GM23338 (cell line): ENCODE results near the gene MRPL1. TPM values are rescaled to one million over a fixed set of nuclear protein-coding genes. Genes with fewer than 3 reads are reported as not detected.

Experiments used
- ATAC-seq: fragments of 200-7000 bp; cut with Tn5 transposase; 3 replicates; pipeline ENCODE4 v1.9.1; 2020
- DNase-seq: peaks from one replicate; pipeline ENCODE4 v3.0.0-alpha.2; 2015; ENCODE audit warnings: low spot score
- H2AFZ ChIP-seq: fragments of 200-600 bp; sonication (generic); 2 replicates; pipeline ENCODE4 v1.8.0; 2016; ENCODE audit warnings: antibody characterized with exemption, mild to moderate bottlenecking, moderate library complexity
- H3F3A ChIP-seq: fragments of 200-600 bp; sonication (generic); replicated peaks from 2 replicates; pipeline ENCODE4 v1.8.0; 2017; ENCODE audit warnings: antibody characterized with exemption, mixed run types, low read depth
- H3K27ac ChIP-seq: fragments of 200-600 bp; sonication (generic); 2 replicates; pipeline ENCODE4 v1.6.1; 2016; ENCODE audit warnings: low read depth
- H3K27me3 ChIP-seq: fragments of 200-600 bp; sonication (generic); 2 replicates; pipeline ENCODE4 v1.8.0; 2016; ENCODE audit warnings: mild to moderate bottlenecking, mixed run types, moderate library complexity; ENCODE audit not compliant: insufficient read depth
- H3K36me3 ChIP-seq: fragments of 200-600 bp; sonication (generic); 2 replicates; pipeline ENCODE4 v1.8.0; 2016; ENCODE audit warnings: mild to moderate bottlenecking; ENCODE audit not compliant: insufficient read depth
- H3K4me1 ChIP-seq: fragments of 200-600 bp; sonication (generic); 2 replicates; pipeline ENCODE4 v1.8.0; 2016; ENCODE audit warnings: mild to moderate bottlenecking, moderate library complexity; ENCODE audit not compliant: insufficient read depth
- H3K4me2 ChIP-seq: fragments of 200-600 bp; sonication (generic); 2 replicates; pipeline ENCODE4 v1.7.1; 2017; ENCODE audit warnings: mixed run types
- H3K4me3 ChIP-seq: fragments of 200-600 bp; sonication (generic); 2 replicates; pipeline ENCODE4 v1.6.1; 2016; ENCODE audit warnings: mixed run types
- H3K79me2 ChIP-seq: fragments of 200-600 bp; sonication (generic); replicated peaks from 2 replicates; pipeline ENCODE4 v1.8.0; 2017; ENCODE audit warnings: mild to moderate bottlenecking; ENCODE audit not compliant: insufficient read depth
- H3K9me2 ChIP-seq: fragments of 200-600 bp; sonication (generic); 2 replicates; pipeline ENCODE4 v1.8.0; 2017; ENCODE audit not compliant: insufficient read depth
- H4K20me1 ChIP-seq: fragments of 200-600 bp; sonication (generic); replicated peaks from 2 replicates; pipeline ENCODE4 v1.8.0; 2017; ENCODE audit warnings: mild to moderate bottlenecking; ENCODE audit not compliant: insufficient read depth
- H3K27ac Mint-ChIP-seq: 2 replicates; pipeline ENCODE4 v1.8.0; 2020; ENCODE audit warnings: inconsistent platforms, mild to moderate bottlenecking, moderate library complexity, mixed read lengths
- H3K27me3 Mint-ChIP-seq: 3 replicates; pipeline ENCODE4 v1.8.0; 2022; ENCODE audit warnings: low read depth, mild to moderate bottlenecking, moderate library complexity, mixed read lengths, inconsistent platforms; ENCODE audit not compliant: insufficient read depth, poor library complexity
- H3K36me3 Mint-ChIP-seq: 3 replicates; pipeline ENCODE4 v1.8.0; 2021; ENCODE audit warnings: low read depth, mild to moderate bottlenecking, inconsistent platforms, moderate library complexity, mixed read lengths
- H3K4me1 Mint-ChIP-seq: 3 replicates; pipeline ENCODE4 v1.8.0; 2020; ENCODE audit warnings: mild to moderate bottlenecking, inconsistent platforms, mixed read lengths
- H3K4me3 Mint-ChIP-seq: 3 replicates; pipeline ENCODE4 v1.8.0; 2021; ENCODE audit warnings: moderate library complexity, mild to moderate bottlenecking, inconsistent platforms, mixed read lengths
- H3K9me3 Mint-ChIP-seq: 3 replicates; pipeline ENCODE4 v1.8.0; 2020; ENCODE audit warnings: moderate library complexity, mild to moderate bottlenecking, inconsistent platforms, mixed read lengths
- JUNB ChIP-seq: IDR thresholded peaks from one replicate; pipeline ENCODE4 v1.6.1; 2016; ENCODE audit warnings: antibody characterized with exemption; ENCODE audit not compliant: unreplicated experiment
- STAT1 ChIP-seq: IDR thresholded peaks from one replicate; pipeline ENCODE4 v1.6.1; 2016; ENCODE audit warnings: antibody characterized with exemption; ENCODE audit not compliant: unreplicated experiment
- ZNF331 ChIP-seq: fragments of 250-450 bp; sonication (Bioruptor Pico); IDR thresholded peaks from 2 replicates; pipeline ENCODE4 v1.5.0; 2020; ENCODE audit warnings: low read depth, mild to moderate bottlenecking, moderate library complexity
- polyA plus RNA-seq: library from polyadenylated mRNA; unstranded; fragments of >200 nt; fragmentation: Nextera tagmentation; extraction: Ambion mirVana; gene quantifications from 2 replicates; pipeline ENCODE4 v1.2.1, GENCODE V29; 2016
- total RNA-seq: library from RNA; depleted of rRNA; stranded (reverse); fragments of >200 nt; shearing (Covaris generic); gene quantifications from 2 replicates; pipeline ENCODE4 v1.2.3, GENCODE V29; 2014
- TF ChIP-seq, protein P1 (sequence below), 2 experiments: fragments of 200-600 bp in 1 of 2; sonication (generic) in 1 of 2; conservative IDR thresholded peaks; 2 replicates each; pipeline versions ENCODE4 v1.5.1 to v1.6.1; 2016 to 2017; ENCODE audit warnings: antibody characterized with exemption in 2 of 2, low read depth in 2 of 2, mild to moderate bottlenecking in 2 of 2, moderate library complexity in 1 of 2
- TF ChIP-seq, protein P2 (sequence below): IDR thresholded peaks from one replicate; pipeline ENCODE4 v1.6.1; 2018; ENCODE audit warnings: antibody characterized with exemption; ENCODE audit not compliant: unreplicated experiment

MRPL1 gene
- total and polyA plus RNA-seq, 2 experiments from 2014 or later, result 29.2 to 46.5 TPM

DNA sequence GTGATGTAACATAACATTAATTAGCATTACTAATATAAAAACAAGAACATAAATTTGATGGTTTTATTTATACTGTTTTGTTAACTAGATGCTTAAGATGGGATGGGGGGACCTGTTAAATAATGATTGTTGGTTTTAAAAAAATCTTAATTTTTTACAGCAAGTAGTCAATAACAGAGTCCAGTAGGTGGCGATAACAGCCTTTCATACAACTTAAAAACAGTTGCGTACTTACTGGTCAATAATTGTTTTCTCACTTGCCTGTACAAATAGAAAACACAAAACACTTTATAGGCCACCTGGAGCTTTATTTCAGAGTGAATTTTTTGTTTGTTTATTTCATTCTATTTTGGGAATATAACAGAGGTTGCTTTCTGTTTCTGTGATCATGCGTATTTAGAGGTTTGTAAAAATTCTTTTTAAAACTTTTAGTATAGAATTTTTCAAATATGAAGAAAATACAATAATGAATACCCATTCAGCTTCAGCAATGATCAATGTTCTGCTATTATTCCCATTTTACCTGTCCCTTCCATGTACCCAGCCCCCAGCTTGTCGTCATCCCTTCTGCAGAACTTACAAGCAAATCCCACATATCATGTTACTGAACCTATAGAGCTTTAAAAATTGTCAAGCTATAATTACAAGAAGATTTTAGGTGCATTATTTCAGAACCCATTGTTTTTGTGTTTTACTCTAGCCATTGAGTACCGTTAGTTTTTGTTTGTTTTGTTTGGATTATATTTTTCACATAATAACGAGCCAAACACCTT is 97.1 kb downstream of the MRPL1 start:
- H3K4me1 ChIP-seq, result no peaks in the 10 kb centered on the region
- peak; percentile 82 for DNase-seq
- peaks cover 3% of the 10 kb centered on the region; the same call in 1 of the 3 replicates for H3K4me1 Mint-ChIP-seq
- H3F3A ChIP-seq, result no peaks in the 10 kb centered on the region
- no peak overlapping the region for H2AFZ ChIP-seq
- H3K27me3 Mint-ChIP-seq, result no peaks in the 10 kb centered on the region
- H3K27ac Mint-ChIP-seq, result peak overlapping the region; percentile 83; the same call in 1 of the 2 replicates
- no peaks in the 10 kb centered on the region for H3K36me3 ChIP-seq
- no peaks in the 10 kb centered on the region for H3K9me3 Mint-ChIP-seq
- no peak for TF ChIP-seq STAT1
- TF ChIP-seq, protein P1, sequence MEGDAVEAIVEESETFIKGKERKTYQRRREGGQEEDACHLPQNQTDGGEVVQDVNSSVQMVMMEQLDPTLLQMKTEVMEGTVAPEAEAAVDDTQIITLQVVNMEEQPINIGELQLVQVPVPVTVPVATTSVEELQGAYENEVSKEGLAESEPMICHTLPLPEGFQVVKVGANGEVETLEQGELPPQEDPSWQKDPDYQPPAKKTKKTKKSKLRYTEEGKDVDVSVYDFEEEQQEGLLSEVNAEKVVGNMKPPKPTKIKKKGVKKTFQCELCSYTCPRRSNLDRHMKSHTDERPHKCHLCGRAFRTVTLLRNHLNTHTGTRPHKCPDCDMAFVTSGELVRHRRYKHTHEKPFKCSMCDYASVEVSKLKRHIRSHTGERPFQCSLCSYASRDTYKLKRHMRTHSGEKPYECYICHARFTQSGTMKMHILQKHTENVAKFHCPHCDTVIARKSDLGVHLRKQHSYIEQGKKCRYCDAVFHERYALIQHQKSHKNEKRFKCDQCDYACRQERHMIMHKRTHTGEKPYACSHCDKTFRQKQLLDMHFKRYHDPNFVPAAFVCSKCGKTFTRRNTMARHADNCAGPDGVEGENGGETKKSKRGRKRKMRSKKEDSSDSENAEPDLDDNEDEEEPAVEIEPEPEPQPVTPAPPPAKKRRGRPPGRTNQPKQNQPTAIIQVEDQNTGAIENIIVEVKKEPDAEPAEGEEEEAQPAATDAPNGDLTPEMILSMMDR (conservative IDR thresholded peaks at IDR 0.05; ENCODE audit: low read depth in 2 of 2), result peak; percentile 63 to 80
- no peaks in the 10 kb centered on the region; the same call in 2 of the 3 replicates for H3K36me3 Mint-ChIP-seq
- H3K4me2 ChIP-seq, result no peak overlapping the region
- H4K20me1 ChIP-seq, result no peaks in the 10 kb centered on the region
- H3K4me3 Mint-ChIP-seq, result no peak overlapping the region
- no peak overlapping the region for H3K27ac ChIP-seq
- no peaks in the 10 kb centered on the region for H3K9me2 ChIP-seq
- ATAC-seq, result no peak
- no peaks in the 10 kb centered on the region for H3K79me2 ChIP-seq
- H3K27me3 ChIP-seq, result no peaks in the 10 kb centered on the region
- no peak overlapping the region for H3K4me3 ChIP-seq

DNA sequence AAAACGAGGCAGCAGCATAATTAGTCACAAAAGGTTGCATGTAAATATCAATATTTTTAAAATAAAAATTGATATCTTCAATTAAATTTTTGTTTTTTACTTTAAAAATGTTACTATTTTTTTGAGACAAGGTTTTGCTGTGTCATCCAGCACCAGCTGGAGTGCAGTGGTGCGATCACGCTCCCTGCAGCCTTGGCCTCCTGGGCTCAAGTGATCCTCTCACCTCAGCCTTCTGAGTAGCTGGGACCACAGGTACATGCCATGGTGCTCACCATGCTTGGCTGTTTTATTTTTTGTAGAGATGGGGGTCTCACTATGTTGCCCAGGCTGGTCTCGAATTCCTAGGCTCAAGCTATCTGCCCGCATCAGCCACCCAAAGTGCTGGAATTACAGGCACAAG is 97.7 kb downstream of the MRPL1 start:
- no peaks in the 10 kb centered on the region for H3K27me3 Mint-ChIP-seq
- Histone ChIP-seq H3K9me2 (no peaks in the 10 kb centered on the region), H4K20me1 (no peaks in the 10 kb centered on the region), H3K4me3 (no peak overlapping the region), H3F3A (no peaks in the 10 kb centered on the region), H3K4me2 (no peak overlapping the region), H3K27ac (no peak overlapping the region), H3K4me1 (no peaks in the 10 kb centered on the region), H3K79me2 (no peaks in the 10 kb centered on the region), H2AFZ (no peak overlapping the region), H3K27me3 (no peaks in the 10 kb centered on the region), H3K36me3 (no peaks in the 10 kb centered on the region)
- DNase-seq (no peak), ATAC-seq (no peak)
- TF ChIP-seq, protein P2, sequence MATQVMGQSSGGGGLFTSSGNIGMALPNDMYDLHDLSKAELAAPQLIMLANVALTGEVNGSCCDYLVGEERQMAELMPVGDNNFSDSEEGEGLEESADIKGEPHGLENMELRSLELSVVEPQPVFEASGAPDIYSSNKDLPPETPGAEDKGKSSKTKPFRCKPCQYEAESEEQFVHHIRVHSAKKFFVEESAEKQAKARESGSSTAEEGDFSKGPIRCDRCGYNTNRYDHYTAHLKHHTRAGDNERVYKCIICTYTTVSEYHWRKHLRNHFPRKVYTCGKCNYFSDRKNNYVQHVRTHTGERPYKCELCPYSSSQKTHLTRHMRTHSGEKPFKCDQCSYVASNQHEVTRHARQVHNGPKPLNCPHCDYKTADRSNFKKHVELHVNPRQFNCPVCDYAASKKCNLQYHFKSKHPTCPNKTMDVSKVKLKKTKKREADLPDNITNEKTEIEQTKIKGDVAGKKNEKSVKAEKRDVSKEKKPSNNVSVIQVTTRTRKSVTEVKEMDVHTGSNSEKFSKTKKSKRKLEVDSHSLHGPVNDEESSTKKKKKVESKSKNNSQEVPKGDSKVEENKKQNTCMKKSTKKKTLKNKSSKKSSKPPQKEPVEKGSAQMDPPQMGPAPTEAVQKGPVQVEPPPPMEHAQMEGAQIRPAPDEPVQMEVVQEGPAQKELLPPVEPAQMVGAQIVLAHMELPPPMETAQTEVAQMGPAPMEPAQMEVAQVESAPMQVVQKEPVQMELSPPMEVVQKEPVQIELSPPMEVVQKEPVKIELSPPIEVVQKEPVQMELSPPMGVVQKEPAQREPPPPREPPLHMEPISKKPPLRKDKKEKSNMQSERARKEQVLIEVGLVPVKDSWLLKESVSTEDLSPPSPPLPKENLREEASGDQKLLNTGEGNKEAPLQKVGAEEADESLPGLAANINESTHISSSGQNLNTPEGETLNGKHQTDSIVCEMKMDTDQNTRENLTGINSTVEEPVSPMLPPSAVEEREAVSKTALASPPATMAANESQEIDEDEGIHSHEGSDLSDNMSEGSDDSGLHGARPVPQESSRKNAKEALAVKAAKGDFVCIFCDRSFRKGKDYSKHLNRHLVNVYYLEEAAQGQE, result no peak
- TF ChIP-seq ZNF331 (CRISPR knock-in tag) (no peak), JUNB (no peak)
- H3K4me3 Mint-ChIP-seq, result no peak overlapping the region
- H3K36me3 Mint-ChIP-seq, result no peaks in the 10 kb centered on the region
- H3K4me1 Mint-ChIP-seq, result peaks cover 3% of the 10 kb centered on the region; the same call in 1 of the 3 replicates
- peak overlapping the region; percentile 83; the same call in 1 of the 2 replicates for H3K27ac Mint-ChIP-seq
- H3K9me3 Mint-ChIP-seq, result no peaks in the 10 kb centered on the region
